BLaER1 treated with 17β-estradiol and CSF1 and Interleukin-3, amounts not matched to agents 10 nM and 100 nM (cell line): ENCODE results near the gene SCGB2A2.

ENCODE experiments used
- H3K27ac ChIP-seq, 11 experiments: shearing (Covaris generic); formaldehyde crosslinking; 2 replicates each; pipeline ENCODE4 v1.8.1; 2022
- H3K27me3 ChIP-seq, 11 experiments: shearing (Covaris generic); formaldehyde crosslinking; 2 replicates each; pipeline ENCODE4 v1.8.1; 2022
- H3K36me3 ChIP-seq, 11 experiments: shearing (Covaris generic); formaldehyde crosslinking; 2 replicates each; pipeline ENCODE4 v1.8.1; 2022
- H3K4me1 ChIP-seq, 10 experiments: shearing (Covaris generic); formaldehyde crosslinking; 2 replicates each; pipeline ENCODE4 v1.8.1; 2022
- H3K4me2 ChIP-seq, 11 experiments: shearing (Covaris generic); formaldehyde crosslinking; 2 replicates each; pipeline ENCODE4 v1.8.1; 2022
- H3K4me3 ChIP-seq, 10 experiments: shearing (Covaris generic); formaldehyde crosslinking; 2 replicates each; pipeline ENCODE4 v1.8.1; 2022
- H3K9ac ChIP-seq, 11 experiments: shearing (Covaris generic); formaldehyde crosslinking; 2 replicates each; pipeline ENCODE4 v1.8.1; 2022
- H3K9me3 ChIP-seq, 11 experiments: shearing (Covaris generic); formaldehyde crosslinking; replicated peaks in 1 of 11; 2 replicates each; pipeline ENCODE4 v1.8.1; 2022
- H4K20me1 ChIP-seq, 11 experiments: shearing (Covaris generic); formaldehyde crosslinking; 2 replicates each; pipeline ENCODE4 v1.8.1; 2022
- Cebpa-rat ChIP-seq, 11 experiments: shearing (Covaris generic); IDR thresholded peaks; 2 replicates each; pipeline ENCODE4 v1.8.1; 2022

Gene SCGB2A2

GRCh38 chr11:62280452-62280851 is 10.5 kb downstream of the SCGB2A2 start:
- H3K9ac ChIP-seq, result no peak overlapping the region
- no peak for TF ChIP-seq Cebpa-rat (IDR thresholded peaks at IDR 0.05)
- no peak overlapping the region for H3K4me2 ChIP-seq
- H3K4me3 ChIP-seq, result no peak overlapping the region
- no peaks in the 10 kb centered on the region for H3K27me3 ChIP-seq
- H3K36me3 ChIP-seq, result no peaks in the 10 kb centered on the region
- peaks cover 25 to 40% (median 33%) of the 10 kb centered on the region in 11 experiments for H3K9me3 ChIP-seq
- H3K4me1 ChIP-seq, result no peaks in the 10 kb centered on the region
- no peaks in the 10 kb centered on the region for H4K20me1 ChIP-seq
- H3K27ac ChIP-seq, result no peak overlapping the region

- H3K27ac ChIP-seq, result no peak overlapping the region
- no peaks in the 10 kb centered on the region for H3K4me1 ChIP-seq
- H3K27me3 ChIP-seq, result no peaks in the 10 kb centered on the region
- no peak overlapping the region for H3K4me2 ChIP-seq
- no peak overlapping the region for H3K4me3 ChIP-seq
- H3K9me3 ChIP-seq, result no peaks in the 10 kb centered on the region
- no peaks in the 10 kb centered on the region; a peak in 1 of 22 replicates for H4K20me1 ChIP-seq
- TF ChIP-seq Cebpa-rat (IDR thresholded peaks at IDR 0.05), result no peak
- H3K9ac ChIP-seq, result no peak overlapping the region
- H3K36me3 ChIP-seq, result no peaks in the 10 kb centered on the region
Measured at GRCh38 chr11:62295504-62295903, 25.5 kb downstream of the SCGB2A2 start.

- no peaks in the 10 kb centered on the region for H3K27me3 ChIP-seq
- no peak for TF ChIP-seq Cebpa-rat (IDR thresholded peaks at IDR 0.05)
Measured at GRCh38 chr11:62298975-62299374, 29.0 kb downstream of the SCGB2A2 start, which contains the start of gene SCGB1D4. Gene SCGB1D4 (minus strand): TSS chr11:62299075. CDS start chr11:62299010, 65 bp downstream.

GRCh38 chr11:62306227-62306626 is 36.3 kb downstream of the SCGB2A2 start:
- no peak for TF ChIP-seq Cebpa-rat (IDR thresholded peaks at IDR 0.05)
- Histone ChIP-seq H3K36me3 (peaks cover 0 to 3% (median 0%) of the 10 kb centered on the region in 11 experiments; a peak in 1 of 22 replicates), H3K27me3 (no peaks in the 10 kb centered on the region), H3K9me3 (peaks cover 21 to 29% (median 25%) of the 10 kb centered on the region in 11 experiments), H3K4me2 (peak overlapping the region in 4 of 11 experiments; percentile 13 to 45 (median 31); a peak in 10 of 22 replicates), H4K20me1 (no peaks in the 10 kb centered on the region), H3K4me3 (no peak overlapping the region), H3K9ac (no peak overlapping the region), H3K27ac (no peak overlapping the region), H3K4me1 (peaks cover 0 to 14% (median 7%) of the 10 kb centered on the region in 10 experiments; a peak in 12 of 20 replicates)

More at GRCh38 chr11:62298975-62299374, 29.0 kb downstream of the SCGB2A2 start, which contains the start of gene SCGB1D4:
- H3K4me3 ChIP-seq, result no peak within 1 kb of the TSS
- no peak within 1 kb of the TSS for H3K27ac ChIP-seq
- no peak within 1 kb of the TSS for H3K4me2 ChIP-seq
- no peaks in the 10 kb centered on the region for H3K4me1 ChIP-seq
- no peaks in the 10 kb centered on the region for H3K36me3 ChIP-seq
- no peak within 1 kb of the TSS for H3K9ac ChIP-seq
- H3K9me3 ChIP-seq, result no peaks in the 10 kb centered on the region
- no peaks in the 10 kb centered on the region; a peak in 1 of 22 replicates for H4K20me1 ChIP-seq

GRCh38 chr11:62307950-62308349 is 38.0 kb downstream of the SCGB2A2 start:
- H3K9ac ChIP-seq, result no peak overlapping the region
- H3K27ac ChIP-seq, result no peak overlapping the region
- H3K9me3 ChIP-seq, result peaks cover 21 to 29% (median 25%) of the 10 kb centered on the region in 11 experiments
- H3K4me1 ChIP-seq, result peaks cover 0 to 14% (median 7%) of the 10 kb centered on the region in 10 experiments; a peak in 12 of 20 replicates
- no peak overlapping the region for H3K4me3 ChIP-seq
- peaks cover 0 to 3% (median 0%) of the 10 kb centered on the region in 11 experiments; a peak in 1 of 22 replicates for H3K36me3 ChIP-seq
- no peaks in the 10 kb centered on the region for H3K27me3 ChIP-seq
- no peaks in the 10 kb centered on the region for H4K20me1 ChIP-seq
- no peak for TF ChIP-seq Cebpa-rat (IDR thresholded peaks at IDR 0.05)
- H3K4me2 ChIP-seq, result no peak overlapping the region

DNA sequence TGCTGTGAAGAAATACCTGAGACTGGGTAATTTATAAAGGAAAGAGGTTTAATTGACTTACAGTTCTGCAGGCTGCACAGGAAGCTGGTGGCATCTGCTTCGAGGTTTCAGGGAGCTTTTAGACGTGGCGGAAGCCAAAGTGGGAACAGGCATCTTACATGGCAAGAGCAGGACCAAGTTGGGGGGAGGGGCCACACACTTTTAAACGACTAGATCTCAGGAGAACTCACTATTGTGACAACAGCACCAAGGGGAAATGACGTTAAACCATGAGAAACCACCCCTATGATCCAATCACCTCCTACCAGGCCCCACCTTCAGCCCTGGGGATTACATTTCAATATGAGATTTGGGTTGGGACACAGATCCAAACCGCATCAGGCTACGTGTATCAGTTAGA is 40.0 kb downstream of the SCGB2A2 start:
- no peaks in the 10 kb centered on the region for H4K20me1 ChIP-seq
- peak overlapping the region in 3 of 11 experiments; percentile 12 to 18 (median 15); a peak in 1 of 22 replicates for H3K4me2 ChIP-seq
- H3K9ac ChIP-seq, result no peak overlapping the region
- H3K36me3 ChIP-seq, result peaks cover 0 to 3% (median 0%) of the 10 kb centered on the region in 11 experiments; a peak in 1 of 22 replicates
- peaks cover 0 to 14% (median 7%) of the 10 kb centered on the region in 10 experiments; a peak in 12 of 20 replicates for H3K4me1 ChIP-seq
- peaks cover 21 to 29% (median 25%) of the 10 kb centered on the region in 11 experiments for H3K9me3 ChIP-seq
- no peak overlapping the region for H3K27ac ChIP-seq
- H3K27me3 ChIP-seq, result no peaks in the 10 kb centered on the region
- no peak for TF ChIP-seq Cebpa-rat (IDR thresholded peaks at IDR 0.05)
- no peak overlapping the region for H3K4me3 ChIP-seq

DNA sequence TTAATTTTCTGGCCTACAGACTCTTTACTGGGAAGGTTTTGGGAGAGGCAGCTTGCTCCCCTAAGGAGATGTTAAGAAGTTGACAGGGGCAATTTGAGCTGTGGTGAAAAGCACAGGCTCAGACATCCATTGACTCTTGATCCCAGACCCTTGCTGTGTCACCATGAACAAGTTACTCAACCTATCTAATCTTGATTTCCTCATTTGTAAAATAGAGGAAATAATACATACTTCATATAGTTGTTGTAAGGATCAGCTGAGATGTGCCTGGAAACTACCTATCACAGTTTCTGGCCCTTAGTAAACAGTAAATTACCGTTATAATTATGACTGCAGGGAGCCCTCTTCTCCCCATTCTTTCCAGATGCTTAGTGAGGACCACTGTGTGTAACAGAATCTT is 45.5 kb downstream of the SCGB2A2 start:
- Histone ChIP-seq H3K4me1 (peaks cover 0 to 10% (median 0%) of the 10 kb centered on the region in 10 experiments; a peak in 4 of 20 replicates), H3K9ac (no peak overlapping the region), H3K9me3 (no peaks in the 10 kb centered on the region), H3K4me2 (peak overlapping the region in 3 of 11 experiments; percentile 0 to 34 (median 31); a peak in 2 of 22 replicates), H3K4me3 (no peak overlapping the region), H4K20me1 (no peaks in the 10 kb centered on the region), H3K27me3 (no peaks in the 10 kb centered on the region), H3K27ac (peak overlapping the region in 1 of 11 experiments; percentile 20; a peak in 1 of 22 replicates), H3K36me3 (no peaks in the 10 kb centered on the region)
- no peak for TF ChIP-seq Cebpa-rat (IDR thresholded peaks at IDR 0.05)

GRCh38 chr11:62322524-62322923 is 52.6 kb downstream of the SCGB2A2 start:
- Histone ChIP-seq H3K9me3 (no peaks in the 10 kb centered on the region), H4K20me1 (no peaks in the 10 kb centered on the region), H3K27me3 (no peaks in the 10 kb centered on the region), H3K27ac (no peak overlapping the region), H3K36me3 (no peaks in the 10 kb centered on the region), H3K4me1 (peaks cover 0 to 7% (median 0%) of the 10 kb centered on the region in 10 experiments; a peak in 3 of 20 replicates), H3K9ac (no peak overlapping the region), H3K4me2 (no peak overlapping the region), H3K4me3 (no peak overlapping the region)
- no peak for TF ChIP-seq Cebpa-rat (IDR thresholded peaks at IDR 0.05)
